ENCODE measurements around the gene TFCP2.

DNA sequence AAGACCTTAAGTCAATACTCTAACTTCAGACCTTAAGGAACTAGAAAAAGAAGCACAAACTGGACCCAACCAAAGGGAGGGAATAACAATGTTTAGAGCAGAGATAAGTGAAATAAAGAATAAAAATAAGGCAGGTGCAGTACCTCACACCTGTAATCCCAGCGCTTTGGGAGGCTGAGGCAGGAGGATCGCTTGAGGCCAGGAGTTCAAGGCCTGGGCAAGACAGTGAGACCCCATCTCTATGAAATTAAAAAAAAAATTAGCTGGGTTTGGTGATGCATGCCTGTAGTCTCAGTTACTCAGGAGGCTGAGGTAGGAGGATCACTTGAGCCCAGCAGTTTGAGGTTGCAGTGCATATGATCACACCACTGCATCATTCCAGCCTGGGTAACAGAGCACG lies 9.1 kb downstream of the TFCP2 start:
- TF ChIP-seq POLR2A (IDR thresholded peaks at IDR 0.05) (no peak), CTCF (IDR thresholded peaks at IDR 0.05) (no peak), POLR2AphosphoS5 (IDR thresholded peaks at IDR 0.05; ENCODE audit: insufficient read depth in 1 of 2, low read depth in 1 of 2) (no peak)
